ENCODE measurements around the gene TMEM95. TPM values are rescaled to one million over a fixed set of nuclear protein-coding genes. Genes with fewer than 3 reads are reported as not detected.
"Not testable (repeated sequence)": the region's sequence is repeated elsewhere in the genome, so short reads cannot be mapped to it uniquely, and the experiment has no call there.

Gene TMEM95
- total RNA-seq, 3 donors from 2014 or later, result not detected

GRCh38 chr17:7328840-7329373 lies 26.0 kb upstream of the TMEM95 start, which contains the start of gene NEURL4:
TSS of gene NEURL4 (minus strand) at chr17:7329335. CDS start at chr17:7329312, 23 bp downstream.
- Histone ChIP-seq H3K27me3 (no peaks in the 10 kb centered on the region), H3K4me3 (peak within 1 kb of the TSS; percentile 77 to 90 (median 86)), H3K27ac (peak within 1 kb of the TSS; percentile 94 to 96), H3K36me3 (no peaks in the 10 kb centered on the region), H3K4me1 (no peaks in the 10 kb centered on the region), H3K9me3 (no peaks in the 10 kb centered on the region)
- intact Hi-C loops (cut with DNase I; ENCODE audit: low total_unique reads), result no loop called here
- no peak for TF ChIP-seq POLR2AphosphoS5 (IDR thresholded peaks at IDR 0.05)
- no peak for TF ChIP-seq POLR2A (IDR thresholded peaks at IDR 0.05)
- no peak for TF ChIP-seq CTCF (IDR thresholded peaks at IDR 0.05)
- DNase-seq (ENCODE audit: low spot score in 2 of 2), result no peak

- Histone ChIP-seq H3K27me3 (peaks cover 0 to under 1% of the 10 kb centered on the region in 2 donors), H3K36me3 (no peaks in the 10 kb centered on the region), H3K4me3 (peak overlapping the region; percentile 77 to 90 (median 86)), H3K9me3 (no peaks in the 10 kb centered on the region), H3K4me1 (no peaks in the 10 kb centered on the region), H3K27ac (peak overlapping the region; percentile 94 to 96)
- DNase-seq (ENCODE audit: low spot score in 2 of 2), result peak; percentile 95 to 98
- intact Hi-C loops (cut with DNase I; ENCODE audit: low total_unique reads), result no loop called here
- TF ChIP-seq POLR2A (IDR thresholded peaks at IDR 0.05) (peak; percentile 75), CTCF (IDR thresholded peaks at IDR 0.05) (no peak), POLR2AphosphoS5 (IDR thresholded peaks at IDR 0.05) (peak; percentile 82 to 94 (median 92))
Observed at GRCh38 chr17:7329374-7329996, 25.5 kb upstream of the TMEM95 start.

- H3K27me3 ChIP-seq, result peaks cover 0 to 7% of the 10 kb centered on the region in 2 donors
- H3K27ac ChIP-seq, result peak overlapping the region; percentile 94 to 96
- TF ChIP-seq CTCF (IDR thresholded peaks at IDR 0.05) (no peak), POLR2AphosphoS5 (IDR thresholded peaks at IDR 0.05) (peak in 1 of 3 donors; percentile 2)
- peak; percentile 67 to 69 for DNase-seq (ENCODE audit: low spot score in 2 of 2)
- H3K4me1 ChIP-seq, result no peaks in the 10 kb centered on the region
- intact Hi-C loops (cut with DNase I; ENCODE audit: low total_unique reads), result no loop called here
- peak overlapping the region; percentile 77 to 90 (median 86) for H3K4me3 ChIP-seq
- H3K36me3 ChIP-seq, result no peaks in the 10 kb centered on the region
- no peaks in the 10 kb centered on the region for H3K9me3 ChIP-seq
Observed at GRCh38 chr17:7329997-7330637, 24.8 kb upstream of the TMEM95 start.

GRCh38 chr17:7330638-7331015 lies 24.3 kb upstream of the TMEM95 start:
- no peak for DNase-seq (ENCODE audit: low spot score in 2 of 2)
- Histone ChIP-seq H3K27ac (peak overlapping the region; percentile 94 to 96), H3K4me1 (no peaks in the 10 kb centered on the region), H3K4me3 (peak overlapping the region; percentile 77 to 90 (median 86)), H3K9me3 (no peaks in the 10 kb centered on the region), H3K27me3 (peaks cover 0 to 9% of the 10 kb centered on the region in 2 donors), H3K36me3 (no peaks in the 10 kb centered on the region)
- TF ChIP-seq CTCF (IDR thresholded peaks at IDR 0.05), result no peak
- no peak for TF ChIP-seq POLR2A (IDR thresholded peaks at IDR 0.05)
- TF ChIP-seq POLR2AphosphoS5 (IDR thresholded peaks at IDR 0.05), result no peak
- intact Hi-C loops (cut with DNase I; ENCODE audit: low total_unique reads), result no loop called here

- Histone ChIP-seq H3K27me3 (peaks cover 0 to 11% of the 10 kb centered on the region in 2 donors), H3K4me1 (no peaks in the 10 kb centered on the region), H3K27ac (no peak overlapping the region), H3K36me3 (no peaks in the 10 kb centered on the region), H3K4me3 (no peak overlapping the region), H3K9me3 (no peaks in the 10 kb centered on the region)
- intact Hi-C loops (cut with DNase I; ENCODE audit: low total_unique reads), result no loop called here
- no peak for DNase-seq (ENCODE audit: low spot score in 2 of 2)
- TF ChIP-seq POLR2A (IDR thresholded peaks at IDR 0.05), result no peak
- no peak for TF ChIP-seq POLR2AphosphoS5 (IDR thresholded peaks at IDR 0.05)
- no peak for TF ChIP-seq CTCF (IDR thresholded peaks at IDR 0.05)
Observed at GRCh38 chr17:7332111-7332510, 22.8 kb upstream of the TMEM95 start.

- H3K4me3 ChIP-seq; DNase-seq (ENCODE audit: low spot score in 2 of 2); H3K27ac ChIP-seq; H3K4me1 ChIP-seq; H3K9me3 ChIP-seq; intact Hi-C loops (cut with DNase I; ENCODE audit: low total_unique reads); H3K36me3 ChIP-seq: not testable (repeated sequence)
- peaks cover 0 to 11% of the 10 kb centered on the region in 2 donors for H3K27me3 ChIP-seq
Observed at GRCh38 chr17:7332600-7333069, 22.3 kb upstream of the TMEM95 start.
